IPS-20b (cell line): ENCODE results near the gene PAX7.

Source experiments
- H3K27ac ChIP-seq: one replicate; pipeline ENCODE4 v1.5.1; 2013; ENCODE audit warnings: low read length
- H3K27me3 ChIP-seq: 2 replicates; pipeline ENCODE4 v1.6.1; 2013; ENCODE audit warnings: mild to moderate bottlenecking, low read length, inconsistent platforms; ENCODE audit not compliant: insufficient read depth
- H3K36me3 ChIP-seq: 2 replicates; pipeline ENCODE4 v1.6.1; 2013; ENCODE audit warnings: low read depth, mild to moderate bottlenecking, inconsistent platforms, low read length, moderate library complexity; ENCODE audit not compliant: insufficient read depth
- H3K4me1 ChIP-seq: 2 replicates; pipeline ENCODE4 v1.6.1; 2013; ENCODE audit warnings: mild to moderate bottlenecking, control low read depth, inconsistent platforms, low read length, moderate library complexity; ENCODE audit not compliant: insufficient read depth
- H3K4me3 ChIP-seq: 2 replicates; pipeline ENCODE4 v1.5.1; 2013; ENCODE audit warnings: mild to moderate bottlenecking, low read length, inconsistent platforms
- H3K9ac ChIP-seq: 2 replicates; pipeline ENCODE4 v1.6.1; 2013; ENCODE audit warnings: low read depth, mild to moderate bottlenecking, inconsistent platforms, low read length, moderate library complexity
- H3K9me3 ChIP-seq: 2 replicates; pipeline ENCODE4 v1.6.1; 2013; ENCODE audit warnings: mild to moderate bottlenecking, low read depth, low read length, inconsistent platforms; ENCODE audit not compliant: insufficient read depth

Gene PAX7

GRCh38 chr1:18775341-18775740 is 144.7 kb downstream of the PAX7 start:
- Histone ChIP-seq H3K9me3 (no peaks in the 10 kb centered on the region), H3K27ac (no peak overlapping the region), H3K36me3 (no peaks in the 10 kb centered on the region), H3K4me1 (peaks cover 4% of the 10 kb centered on the region; the same call in 1 of the 2 replicates), H3K27me3 (peaks cover 8% of the 10 kb centered on the region), H3K4me3 (no peak overlapping the region), H3K9ac (no peak overlapping the region)

DNA sequence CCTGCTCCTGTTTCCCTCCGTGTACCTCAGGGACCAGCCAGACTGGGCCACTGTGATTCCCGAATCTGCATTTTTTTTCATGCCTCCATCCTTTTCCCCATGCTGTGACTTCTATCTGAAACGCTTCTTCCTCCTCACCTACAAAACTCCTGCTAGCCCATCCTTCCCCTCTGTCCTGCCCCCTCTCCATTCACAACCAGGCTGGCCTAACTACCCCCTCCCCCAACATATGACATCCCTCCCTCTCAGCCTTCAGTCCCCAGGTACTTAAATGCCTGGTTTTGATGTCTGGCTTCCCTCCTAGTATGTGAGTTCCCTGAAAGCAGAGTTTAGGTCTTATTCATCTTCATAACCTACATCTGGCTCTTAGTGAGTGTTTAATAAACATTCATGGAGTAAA is 146.1 kb downstream of the PAX7 start:
- no peaks in the 10 kb centered on the region for H3K9me3 ChIP-seq
- H3K36me3 ChIP-seq, result no peaks in the 10 kb centered on the region
- H3K9ac ChIP-seq, result no peak overlapping the region
- H3K4me1 ChIP-seq, result peaks cover 4% of the 10 kb centered on the region; the same call in 1 of the 2 replicates
- no peak overlapping the region for H3K4me3 ChIP-seq
- H3K27ac ChIP-seq, result no peak overlapping the region
- peaks cover 8% of the 10 kb centered on the region for H3K27me3 ChIP-seq

DNA sequence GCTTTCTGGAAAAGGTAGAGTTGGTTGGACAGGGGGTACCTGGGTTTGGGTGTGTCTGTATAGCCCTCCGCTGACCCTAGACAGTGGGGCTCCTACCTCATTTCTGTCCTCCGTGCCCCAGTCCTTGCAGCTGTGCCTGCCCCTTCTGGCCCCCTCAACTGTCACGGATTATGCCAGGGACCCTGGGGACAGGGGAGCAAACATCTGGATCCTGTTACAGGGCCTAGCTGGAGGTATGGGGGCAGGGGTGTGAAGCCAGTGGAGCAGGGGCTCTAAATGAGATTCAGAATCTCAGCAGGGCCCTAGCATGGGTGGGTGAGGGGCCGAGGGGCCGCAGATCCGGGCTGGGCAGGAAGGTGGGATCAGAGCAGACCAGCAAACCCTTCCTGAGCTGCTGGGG is 147.8 kb downstream of the PAX7 start:
- Histone ChIP-seq H3K9ac (no peak overlapping the region), H3K4me3 (no peak overlapping the region), H3K9me3 (no peaks in the 10 kb centered on the region), H3K27ac (no peak overlapping the region), H3K27me3 (peaks cover 13% of the 10 kb centered on the region), H3K4me1 (peaks cover 4% of the 10 kb centered on the region; the same call in 1 of the 2 replicates), H3K36me3 (no peaks in the 10 kb centered on the region)

DNA sequence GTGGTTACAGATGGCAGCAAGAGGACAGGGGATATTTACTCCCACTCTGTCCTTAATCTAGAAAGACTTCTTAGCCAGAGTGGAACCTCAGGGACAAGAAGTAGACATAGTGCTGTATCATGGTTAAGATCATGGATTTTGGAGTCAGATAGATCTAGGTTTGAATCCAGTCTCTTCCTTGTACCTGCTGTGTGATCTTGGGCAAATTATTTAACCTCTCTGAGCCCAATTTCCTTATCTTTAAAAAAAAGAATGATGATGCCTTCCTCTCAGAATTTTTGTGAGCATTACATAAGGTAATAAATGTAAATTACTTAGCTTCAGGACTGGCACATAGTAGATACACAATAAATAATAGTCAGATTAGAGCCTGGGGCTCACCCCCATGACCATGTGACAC is 150.4 kb downstream of the PAX7 start:
- H3K27ac ChIP-seq, result no peak overlapping the region
- peaks cover 32% of the 10 kb centered on the region; the same call in 1 of the 2 replicates for H3K27me3 ChIP-seq
- no peaks in the 10 kb centered on the region for H3K9me3 ChIP-seq
- no peak overlapping the region for H3K4me3 ChIP-seq
- H3K36me3 ChIP-seq, result no peaks in the 10 kb centered on the region
- no peak overlapping the region for H3K9ac ChIP-seq
- peaks cover 12% of the 10 kb centered on the region; the same call in 1 of the 2 replicates for H3K4me1 ChIP-seq

DNA sequence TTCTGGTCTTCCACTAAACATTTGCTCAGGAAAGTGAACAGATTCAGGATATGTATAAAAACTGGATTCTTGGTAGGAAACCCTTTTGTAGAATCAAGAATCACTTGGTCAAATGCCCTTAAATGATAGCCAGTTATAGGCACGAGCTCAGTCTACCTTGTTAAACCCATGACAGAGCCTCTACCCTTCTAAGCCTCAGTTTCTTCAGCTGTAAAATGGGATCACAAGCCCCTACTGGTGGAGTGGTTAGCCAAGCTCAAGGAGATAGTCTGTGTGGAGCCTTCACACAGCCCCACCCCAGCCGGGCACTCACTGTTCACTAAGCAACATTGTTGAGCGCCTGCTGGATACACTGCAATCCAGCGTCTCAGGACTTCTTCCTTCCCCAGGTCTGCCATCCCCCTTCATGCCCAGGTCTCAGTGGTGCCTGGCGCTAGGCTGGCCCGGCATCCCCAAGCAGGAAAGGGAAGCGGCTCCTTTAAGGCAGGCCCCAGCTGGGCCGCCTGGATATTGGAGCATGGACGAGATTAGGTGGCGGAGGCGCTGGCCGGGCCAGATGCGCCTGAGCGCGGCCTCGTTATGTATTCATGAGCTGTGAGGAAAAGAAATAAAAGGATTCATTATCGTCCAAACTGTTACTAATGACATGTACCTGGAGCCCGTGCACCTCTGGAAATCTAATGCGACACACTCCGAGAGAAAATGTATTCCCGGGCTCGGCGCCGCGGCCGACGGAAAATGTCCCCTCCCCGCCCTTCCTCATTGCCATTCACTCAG is 153.2 kb downstream of the PAX7 start:
- H3K9ac ChIP-seq, result peak overlapping the region; percentile 34; the same call in 1 of the 2 replicates
- no peaks in the 10 kb centered on the region for H3K9me3 ChIP-seq
- H3K4me1 ChIP-seq, result peaks cover 8% of the 10 kb centered on the region; the same call in 1 of the 2 replicates
- peaks cover 36% of the 10 kb centered on the region; the same call in 1 of the 2 replicates for H3K27me3 ChIP-seq
- H3K27ac ChIP-seq, result no peak overlapping the region
- H3K36me3 ChIP-seq, result no peaks in the 10 kb centered on the region
- H3K4me3 ChIP-seq, result peak overlapping the region; percentile 72

DNA sequence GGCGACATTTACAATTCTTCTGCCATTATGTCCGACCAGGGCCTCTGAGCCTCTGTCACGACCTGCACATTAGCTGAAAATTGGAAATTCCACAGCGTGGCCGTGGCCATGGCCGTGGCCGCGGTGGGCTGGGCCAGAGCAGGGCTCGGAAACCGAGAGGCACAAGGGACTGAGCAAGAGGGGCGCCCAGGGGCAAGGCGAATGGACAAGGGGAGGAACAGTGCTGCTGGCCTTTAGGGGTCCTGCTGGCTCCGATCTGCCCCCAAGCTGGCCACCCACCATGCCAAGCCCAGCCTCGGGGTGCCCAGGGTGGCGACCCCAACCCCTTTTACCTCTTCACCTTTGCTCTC is 153.8 kb downstream of the PAX7 start:
- peaks cover 8% of the 10 kb centered on the region; the same call in 1 of the 2 replicates for H3K4me1 ChIP-seq
- peak overlapping the region; percentile 72 for H3K4me3 ChIP-seq
- no peak overlapping the region for H3K27ac ChIP-seq
- peaks cover 30% of the 10 kb centered on the region; the same call in 1 of the 2 replicates for H3K27me3 ChIP-seq
- H3K9me3 ChIP-seq, result no peaks in the 10 kb centered on the region
- peak overlapping the region; percentile 34; the same call in 1 of the 2 replicates for H3K9ac ChIP-seq
- no peaks in the 10 kb centered on the region for H3K36me3 ChIP-seq

GRCh38 chr1:18786149-18786548 is 155.5 kb downstream of the PAX7 start:
- Histone ChIP-seq H3K9ac (no peak overlapping the region), H3K27me3 (peaks cover 29% of the 10 kb centered on the region; the same call in 1 of the 2 replicates), H3K4me1 (peaks cover 8% of the 10 kb centered on the region; the same call in 1 of the 2 replicates), H3K36me3 (no peaks in the 10 kb centered on the region), H3K4me3 (no peak overlapping the region), H3K27ac (no peak overlapping the region), H3K9me3 (no peaks in the 10 kb centered on the region)

- peaks cover 8% of the 10 kb centered on the region; the same call in 1 of the 2 replicates for H3K4me1 ChIP-seq
- H3K9ac ChIP-seq, result no peak overlapping the region
- no peak overlapping the region for H3K4me3 ChIP-seq
- no peak overlapping the region for H3K27ac ChIP-seq
- H3K27me3 ChIP-seq, result peaks cover 25% of the 10 kb centered on the region; the same call in 1 of the 2 replicates
- H3K9me3 ChIP-seq, result no peaks in the 10 kb centered on the region
- no peaks in the 10 kb centered on the region for H3K36me3 ChIP-seq
Measured at GRCh38 chr1:18787825-18788385, 157.3 kb downstream of the PAX7 start.

- Histone ChIP-seq H3K9ac (no peak overlapping the region), H3K27ac (no peak overlapping the region), H3K4me1 (peaks cover 9% of the 10 kb centered on the region; the same call in 1 of the 2 replicates), H3K4me3 (no peak overlapping the region), H3K9me3 (no peaks in the 10 kb centered on the region), H3K36me3 (no peaks in the 10 kb centered on the region), H3K27me3 (peaks cover 16% of the 10 kb centered on the region; the same call in 1 of the 2 replicates)
Measured at GRCh38 chr1:18789246-18789645, 158.6 kb downstream of the PAX7 start.

DNA sequence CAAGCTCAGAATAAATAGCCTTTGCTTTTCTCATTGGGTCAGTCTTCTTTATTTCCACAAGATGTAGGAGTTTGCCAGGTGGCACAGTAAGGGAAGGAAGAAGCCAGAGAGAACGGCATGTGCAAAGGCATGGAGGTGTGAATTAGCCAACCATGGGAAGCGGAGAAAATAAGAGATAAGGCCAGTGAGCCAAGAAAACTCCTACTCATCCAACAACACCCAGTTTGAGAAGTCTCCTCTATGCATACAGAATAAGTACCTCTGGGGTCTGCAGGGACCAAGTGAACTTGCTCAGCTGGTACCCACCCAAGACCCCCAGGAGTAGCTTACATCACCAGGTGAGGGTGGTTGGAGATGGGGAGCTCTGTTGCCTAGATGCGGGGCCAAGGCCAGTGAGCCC is 162.1 kb downstream of the PAX7 start:
- Histone ChIP-seq H3K4me3 (no peak overlapping the region), H3K9ac (no peak overlapping the region), H3K9me3 (no peaks in the 10 kb centered on the region), H3K27me3 (no peaks in the 10 kb centered on the region), H3K27ac (no peak overlapping the region), H3K36me3 (no peaks in the 10 kb centered on the region), H3K4me1 (peaks cover 4% of the 10 kb centered on the region; the same call in 1 of the 2 replicates)

DNA sequence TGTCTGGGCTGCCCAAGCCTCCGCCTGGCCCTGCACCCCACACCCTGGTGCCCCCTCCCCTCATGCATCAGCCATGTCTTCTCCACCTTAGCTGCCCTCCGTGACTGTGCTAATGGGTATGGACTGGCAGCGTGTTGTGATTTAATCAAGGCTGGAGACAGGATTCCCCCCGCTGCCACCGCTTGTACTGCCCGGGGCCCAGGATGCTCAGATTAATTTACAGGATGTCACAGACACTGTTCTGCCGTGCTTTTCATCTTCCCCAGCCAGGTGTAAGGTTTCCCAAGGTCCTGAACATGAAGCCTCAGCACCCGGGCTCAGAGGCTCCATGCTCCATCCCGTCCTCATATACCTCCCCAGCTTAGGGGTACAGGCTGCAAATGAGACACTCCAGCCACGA is 162.5 kb downstream of the PAX7 start:
- Histone ChIP-seq H3K27me3 (no peaks in the 10 kb centered on the region), H3K27ac (no peak overlapping the region), H3K4me1 (peaks cover 4% of the 10 kb centered on the region; the same call in 1 of the 2 replicates), H3K36me3 (no peaks in the 10 kb centered on the region), H3K4me3 (no peak overlapping the region), H3K9ac (no peak overlapping the region), H3K9me3 (no peaks in the 10 kb centered on the region)

GRCh38 chr1:18794051-18794450 is 163.4 kb downstream of the PAX7 start:
- Histone ChIP-seq H3K4me1 (peaks cover 4% of the 10 kb centered on the region; the same call in 1 of the 2 replicates), H3K9ac (peak overlapping the region; percentile 9; the same call in 1 of the 2 replicates), H3K27me3 (no peaks in the 10 kb centered on the region), H3K27ac (no peak overlapping the region), H3K36me3 (no peaks in the 10 kb centered on the region), H3K4me3 (no peak overlapping the region), H3K9me3 (no peaks in the 10 kb centered on the region)
